NCI-H510A treated with DMSO at 0.1 percent for 48 hours (cell line): ENCODE measurements around the gene USP46.

Source experiments
- DNase-seq: peaks from one replicate; lab custom pipeline; 2025; lab: John Stamatoyannopoulos, UW

The USP46 gene, protein sequence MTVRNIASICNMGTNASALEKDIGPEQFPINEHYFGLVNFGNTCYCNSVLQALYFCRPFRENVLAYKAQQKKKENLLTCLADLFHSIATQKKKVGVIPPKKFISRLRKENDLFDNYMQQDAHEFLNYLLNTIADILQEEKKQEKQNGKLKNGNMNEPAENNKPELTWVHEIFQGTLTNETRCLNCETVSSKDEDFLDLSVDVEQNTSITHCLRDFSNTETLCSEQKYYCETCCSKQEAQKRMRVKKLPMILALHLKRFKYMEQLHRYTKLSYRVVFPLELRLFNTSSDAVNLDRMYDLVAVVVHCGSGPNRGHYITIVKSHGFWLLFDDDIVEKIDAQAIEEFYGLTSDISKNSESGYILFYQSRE

DNA sequence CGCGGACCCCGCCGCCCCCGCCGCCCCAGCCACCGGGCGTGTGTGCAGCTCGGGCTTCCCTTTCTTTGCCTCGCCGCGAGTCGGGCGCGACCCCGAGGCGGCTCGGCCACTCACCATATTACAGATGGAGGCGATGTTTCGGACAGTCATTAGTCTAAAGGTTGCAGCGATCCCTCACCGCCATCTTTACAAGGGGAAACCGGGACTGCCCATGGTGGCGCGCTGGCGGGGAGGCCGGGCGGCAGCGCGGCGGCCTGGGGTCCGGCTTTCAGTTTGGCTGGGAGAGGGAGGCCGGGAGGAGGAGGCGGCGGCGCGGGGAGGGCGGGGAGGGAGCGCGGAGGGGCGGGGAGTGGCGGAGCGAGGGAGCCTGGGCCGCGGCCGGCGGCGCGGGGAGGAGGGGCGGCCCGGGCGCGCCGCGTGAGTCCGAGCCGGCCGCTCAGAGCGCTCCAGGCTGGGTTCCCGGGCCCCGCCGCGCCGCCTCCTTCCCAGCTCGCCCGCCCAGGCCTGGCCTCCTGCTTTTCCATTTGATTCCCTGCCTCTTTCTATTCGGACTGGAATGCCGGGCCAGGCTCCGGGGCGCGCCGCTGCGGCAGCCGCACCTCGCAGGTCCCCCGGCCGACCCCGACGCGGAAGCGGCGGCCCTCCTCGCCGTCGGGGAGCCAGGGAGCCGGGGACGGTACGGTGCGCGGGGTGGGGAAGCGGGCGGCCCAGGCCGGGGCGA is at the start of gene USP46:
USP46 (minus strand) TSS at position 301 of the 721 bp plus-strand sequence; CDS start at position 150, 151 bp downstream.
- peak; percentile 69 for DNase-seq

DNA sequence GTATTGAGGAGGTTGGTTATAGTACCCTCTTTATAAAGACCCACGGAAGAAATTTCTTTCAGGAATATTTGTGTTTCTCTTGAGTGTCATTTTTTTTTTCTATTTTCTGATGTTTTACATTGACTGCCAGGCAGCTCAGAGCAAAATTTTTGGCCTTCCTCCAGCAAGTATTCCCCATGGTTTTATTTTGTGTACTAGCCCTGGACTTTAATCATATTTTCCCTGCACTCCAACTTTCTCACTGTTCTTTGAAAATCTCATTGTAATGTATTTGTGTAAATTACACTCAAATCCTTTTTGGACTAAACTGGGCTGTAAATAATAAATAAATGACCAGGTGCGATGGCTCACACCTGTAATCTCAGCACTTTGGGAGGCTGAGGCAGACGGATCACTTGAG is 45.6 kb upstream of the USP46 start:
- DNase-seq: no peak

DNA sequence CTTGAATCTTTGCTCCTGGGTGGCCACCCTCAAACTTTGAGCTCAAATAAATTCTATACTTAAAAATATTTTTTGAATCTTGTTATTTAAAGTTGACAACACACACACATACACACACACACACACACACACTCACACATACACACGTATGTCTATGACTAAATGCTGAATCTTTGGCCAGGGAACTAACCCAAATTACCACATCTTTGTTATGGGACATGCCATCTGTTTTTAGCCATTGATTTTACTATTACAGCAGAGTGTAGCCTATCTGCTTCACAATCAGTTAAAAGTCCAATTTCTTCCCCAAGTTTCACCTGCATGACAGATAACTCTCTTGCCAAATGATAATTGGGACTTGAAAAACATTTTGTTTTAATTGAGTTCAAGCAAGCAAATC is 45.0 kb upstream of the USP46 start:
- DNase-seq: no peak

DNA sequence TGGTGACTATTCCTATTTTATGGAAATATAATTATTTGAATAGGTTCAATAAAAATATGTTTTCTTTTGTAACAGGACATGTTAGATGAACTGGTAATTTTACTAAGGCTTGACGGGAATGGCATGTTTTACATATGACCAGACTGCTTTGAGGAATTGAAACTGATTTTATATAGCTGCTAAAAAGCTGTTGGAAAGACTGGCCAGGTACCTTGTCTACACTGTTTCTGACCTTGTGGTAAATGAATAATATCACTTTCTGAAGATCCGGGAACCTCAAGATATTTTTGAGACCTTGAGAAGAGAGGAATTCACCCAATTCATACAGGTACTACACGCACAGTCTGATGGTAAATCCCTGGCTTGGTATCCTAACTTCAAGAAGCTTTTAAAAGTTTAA is 42.1 kb upstream of the USP46 start:
- DNase-seq: no peak

DNA sequence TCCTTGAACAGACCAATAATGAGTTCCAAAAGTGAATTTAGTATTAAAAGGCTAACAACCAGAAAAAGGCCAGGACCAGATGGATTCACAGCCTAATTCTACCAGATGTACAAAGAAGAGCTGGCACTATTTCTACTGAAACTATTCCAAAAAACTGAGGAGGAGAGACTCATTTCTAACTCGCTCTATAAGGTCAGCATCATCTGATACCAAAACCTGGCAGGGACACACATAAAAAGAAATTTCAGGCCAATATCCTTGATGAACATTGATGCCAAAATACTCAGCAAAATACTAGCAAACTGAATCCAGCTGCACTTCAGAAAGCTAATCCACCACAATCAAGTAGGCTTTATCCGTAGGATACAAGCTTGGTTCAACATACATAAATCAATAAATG is 35.8 kb upstream of the USP46 start:
- DNase-seq: no peak

DNA sequence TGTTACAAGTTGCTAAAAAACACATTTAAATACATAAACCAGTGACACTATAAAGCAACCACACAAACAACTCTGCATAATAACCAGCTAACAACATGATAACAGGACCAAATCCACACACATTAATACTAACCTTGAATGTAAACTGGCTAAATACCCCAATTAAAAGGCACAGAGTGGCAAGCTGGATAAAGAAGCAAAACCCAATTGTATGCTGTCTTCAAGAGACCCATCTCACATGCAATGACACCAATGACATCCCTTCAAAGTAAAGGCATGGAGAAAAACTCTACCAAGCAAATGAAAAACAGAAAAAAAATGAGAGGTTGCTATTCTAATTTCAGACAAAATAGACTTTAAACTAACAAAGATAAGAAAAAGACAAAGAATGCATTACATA is 34.4 kb upstream of the USP46 start:
- no peak for DNase-seq

DNA sequence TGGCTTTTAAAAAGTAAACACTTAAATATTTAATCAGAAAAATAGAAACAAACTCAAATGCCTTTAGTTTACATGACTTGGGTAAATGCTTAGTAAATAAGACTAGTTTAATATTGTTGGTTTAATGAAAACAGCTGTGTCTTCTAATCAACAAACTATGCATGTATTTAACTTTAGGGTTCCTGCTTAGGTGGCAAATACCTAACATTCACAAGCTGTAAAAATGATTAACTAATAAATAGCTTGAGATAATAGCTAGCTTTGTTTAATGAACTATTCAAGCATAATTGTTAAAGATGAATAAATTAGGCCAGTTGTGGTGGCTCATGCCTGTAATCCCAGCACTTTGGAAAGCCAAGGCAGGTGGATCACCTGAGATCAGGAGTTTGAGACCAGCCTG is 30.0 kb upstream of the USP46 start:
- DNase-seq: no peak

DNA sequence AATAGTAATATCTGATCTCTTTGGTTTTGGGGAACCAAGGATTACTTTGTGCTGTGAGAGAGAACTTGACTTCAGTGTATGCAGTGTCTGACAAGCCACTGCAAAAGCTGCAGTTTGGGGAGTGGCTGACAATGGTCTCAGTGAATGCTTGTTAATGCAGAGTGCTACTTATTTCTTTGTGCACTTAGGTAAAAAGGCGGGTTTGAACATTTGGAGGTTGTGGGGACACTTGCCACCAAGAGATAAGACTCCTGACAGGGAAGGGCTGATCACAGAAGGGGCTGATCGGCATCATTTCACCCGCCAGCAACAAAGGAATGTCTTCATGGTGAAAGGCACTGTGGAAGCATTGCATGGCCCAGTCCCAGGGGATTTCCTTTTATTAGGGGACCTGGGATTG is 28.6 kb upstream of the USP46 start:
- no peak for DNase-seq

DNA sequence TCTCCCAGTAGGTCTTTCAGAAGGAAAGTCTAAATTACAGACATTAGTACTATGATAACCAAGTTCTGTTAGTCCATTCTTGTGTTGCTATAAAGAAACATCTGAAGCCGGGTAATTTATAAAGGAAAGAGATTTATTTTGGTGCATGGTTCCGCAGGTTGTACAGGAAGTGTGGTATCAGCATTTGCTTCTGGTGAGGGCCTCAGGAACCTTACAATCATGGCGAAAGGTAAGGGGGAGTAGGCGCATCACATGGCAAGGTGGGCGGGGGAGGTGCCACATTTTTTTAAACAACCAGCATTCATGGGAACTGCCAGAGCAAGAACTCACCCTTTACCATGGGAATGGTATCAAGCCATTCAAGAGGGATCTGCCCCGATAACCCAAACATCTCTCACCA is 26.2 kb upstream of the USP46 start:
- no peak for DNase-seq

DNA sequence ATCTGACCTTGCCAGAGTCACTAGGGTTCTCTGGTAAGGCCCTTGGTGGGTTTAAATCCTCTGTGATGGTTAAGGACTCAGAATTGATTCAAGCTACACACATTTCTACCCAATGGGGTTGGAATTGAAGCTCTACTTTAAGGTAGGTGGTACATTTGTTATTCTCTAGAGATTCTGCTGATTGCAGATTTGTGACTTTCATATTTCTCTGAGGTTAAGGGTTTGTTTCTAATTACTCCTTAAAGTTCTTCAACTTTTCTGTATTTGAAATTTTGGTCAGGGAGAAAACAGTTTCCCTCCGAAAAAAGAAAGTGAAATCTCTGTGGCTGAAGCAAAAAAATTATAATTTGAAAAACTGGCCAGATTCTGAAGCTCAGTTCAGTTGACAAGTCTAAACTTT is 25.8 kb upstream of the USP46 start:
- DNase-seq: no peak

DNA sequence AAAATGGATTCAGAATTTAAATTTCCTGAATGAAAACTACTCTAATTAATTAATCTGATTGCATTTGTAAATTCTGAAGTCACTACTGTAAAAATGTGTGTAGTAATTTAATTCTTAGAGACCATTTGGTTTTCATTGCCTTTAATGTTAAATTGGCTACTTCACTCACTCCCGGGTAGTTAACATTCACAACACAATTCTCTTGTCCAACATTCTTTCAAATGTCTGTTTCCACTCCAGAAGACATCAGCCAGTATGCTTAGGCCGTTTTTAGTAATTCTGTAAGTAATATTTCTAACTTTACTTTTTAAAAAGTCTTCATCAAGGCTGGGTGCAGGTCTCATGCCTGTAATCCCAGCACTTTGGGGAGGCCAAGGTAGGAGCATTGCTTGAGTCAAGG is 21.3 kb upstream of the USP46 start:
- no peak for DNase-seq

DNA sequence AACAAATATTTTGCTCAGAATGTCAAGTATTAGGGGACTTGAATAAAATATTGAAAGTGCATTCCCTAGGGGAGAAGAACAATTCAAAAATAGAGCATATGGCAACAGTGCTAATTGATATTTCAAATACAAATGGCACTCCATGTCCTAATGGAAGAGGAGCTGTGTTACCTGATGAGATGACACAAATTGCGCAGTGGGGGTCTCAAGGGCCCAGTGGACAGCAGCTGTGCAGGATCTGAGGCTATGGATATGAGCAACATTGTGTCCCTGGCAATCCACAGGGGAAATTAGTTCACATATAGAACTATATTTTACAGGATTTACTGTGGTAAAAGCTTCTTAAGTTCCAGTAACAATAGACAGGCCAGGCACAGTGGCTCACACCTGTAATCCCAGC is 17.4 kb upstream of the USP46 start:
- no peak for DNase-seq

DNA sequence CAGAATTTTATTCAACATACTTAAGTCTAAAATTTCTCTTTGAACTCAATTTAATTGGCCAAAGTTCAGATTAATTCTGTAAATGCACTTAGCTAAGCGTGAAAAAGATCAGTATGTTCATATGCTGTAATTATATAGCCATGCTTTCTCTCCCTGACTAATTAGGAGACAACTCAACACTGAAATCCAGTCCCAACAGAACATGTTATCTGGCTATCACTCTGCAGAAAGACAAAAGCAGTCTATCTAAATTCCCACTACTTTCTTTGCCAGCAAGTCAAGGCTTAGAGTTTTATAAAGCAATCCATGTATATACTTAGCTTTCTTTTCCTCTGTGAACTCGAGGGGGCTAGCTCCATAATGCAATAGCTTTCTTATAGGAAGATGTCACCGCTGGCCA is 16.0 kb upstream of the USP46 start:
- DNase-seq: no peak

DNA sequence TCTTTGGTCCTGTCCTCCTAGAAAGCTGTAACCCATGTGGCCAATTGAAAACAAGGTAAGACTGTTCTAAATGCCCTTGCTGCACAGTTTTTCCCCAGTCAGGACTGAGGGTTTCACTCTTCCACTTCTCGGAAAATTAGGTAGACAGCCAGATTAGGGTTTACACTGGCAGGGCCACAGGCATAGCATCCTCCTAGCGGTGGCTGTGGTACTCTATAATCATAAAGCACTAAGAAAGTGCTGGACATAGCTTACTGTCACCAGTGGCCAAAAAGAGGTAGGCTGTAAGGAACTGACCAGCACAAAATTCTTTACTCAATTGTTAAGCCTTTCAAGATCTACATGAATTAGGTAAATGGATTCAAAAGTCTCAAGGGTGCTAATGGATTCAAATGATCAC is 11.6 kb upstream of the USP46 start:
- DNase-seq: no peak

DNA sequence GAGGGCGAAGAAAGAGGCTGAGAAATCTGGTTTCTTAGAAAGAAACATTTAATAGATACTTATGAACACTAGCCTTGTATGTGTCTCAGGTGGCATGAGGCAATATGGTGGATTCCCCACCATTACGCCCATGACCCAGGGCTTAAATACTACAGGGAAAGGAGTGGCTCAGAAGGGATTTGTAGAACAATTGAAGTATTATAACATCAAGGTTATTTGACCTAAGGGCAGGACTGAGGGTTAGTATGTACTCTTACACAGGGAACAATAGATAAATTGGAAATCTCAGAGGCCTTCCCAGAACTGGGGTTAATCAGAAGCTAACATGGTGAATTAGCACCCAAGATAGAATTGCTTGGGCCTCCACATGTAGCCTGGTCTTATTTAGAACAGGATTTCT is 11.0 kb upstream of the USP46 start:
- DNase-seq: no peak

DNA sequence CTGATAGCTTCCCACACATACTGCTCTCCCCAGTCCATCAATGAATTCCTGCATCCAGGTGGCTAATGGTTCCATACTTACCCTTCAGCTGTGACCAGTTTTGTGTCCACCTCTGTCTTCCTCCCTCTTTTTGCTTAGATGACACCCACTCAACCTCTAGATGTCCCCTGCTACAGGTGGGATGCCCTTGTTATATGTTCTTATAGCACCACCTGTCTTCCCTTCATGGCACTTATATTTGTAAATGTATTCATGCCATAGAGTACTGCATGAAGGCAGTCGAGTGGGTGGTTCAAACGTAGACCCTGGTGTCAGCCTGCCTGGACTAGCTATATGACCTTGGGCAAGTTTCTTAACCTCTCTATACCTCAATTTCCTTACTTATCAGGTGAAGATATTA is 6.5 kb upstream of the USP46 start:
- DNase-seq: no peak

DNA sequence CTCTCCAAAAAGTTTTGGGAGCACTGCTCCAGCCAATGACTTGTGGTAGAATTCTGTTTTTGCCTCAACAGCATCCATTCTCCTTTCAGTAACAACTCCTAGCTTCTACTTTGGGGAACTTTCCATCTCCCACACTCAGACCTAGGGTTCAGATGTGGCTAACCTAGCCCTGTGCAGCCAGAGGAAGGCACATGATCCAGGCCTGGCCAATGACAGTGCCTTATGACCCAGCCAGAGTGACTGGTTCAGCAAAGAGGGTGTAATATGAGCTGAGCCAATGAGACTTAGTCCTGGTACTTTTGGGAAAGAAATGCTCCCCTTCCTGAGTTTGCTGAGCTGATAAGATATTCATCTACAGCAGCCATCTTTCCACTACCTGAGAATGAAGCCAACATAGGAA is 5.4 kb upstream of the USP46 start:
- no peak for DNase-seq

DNA sequence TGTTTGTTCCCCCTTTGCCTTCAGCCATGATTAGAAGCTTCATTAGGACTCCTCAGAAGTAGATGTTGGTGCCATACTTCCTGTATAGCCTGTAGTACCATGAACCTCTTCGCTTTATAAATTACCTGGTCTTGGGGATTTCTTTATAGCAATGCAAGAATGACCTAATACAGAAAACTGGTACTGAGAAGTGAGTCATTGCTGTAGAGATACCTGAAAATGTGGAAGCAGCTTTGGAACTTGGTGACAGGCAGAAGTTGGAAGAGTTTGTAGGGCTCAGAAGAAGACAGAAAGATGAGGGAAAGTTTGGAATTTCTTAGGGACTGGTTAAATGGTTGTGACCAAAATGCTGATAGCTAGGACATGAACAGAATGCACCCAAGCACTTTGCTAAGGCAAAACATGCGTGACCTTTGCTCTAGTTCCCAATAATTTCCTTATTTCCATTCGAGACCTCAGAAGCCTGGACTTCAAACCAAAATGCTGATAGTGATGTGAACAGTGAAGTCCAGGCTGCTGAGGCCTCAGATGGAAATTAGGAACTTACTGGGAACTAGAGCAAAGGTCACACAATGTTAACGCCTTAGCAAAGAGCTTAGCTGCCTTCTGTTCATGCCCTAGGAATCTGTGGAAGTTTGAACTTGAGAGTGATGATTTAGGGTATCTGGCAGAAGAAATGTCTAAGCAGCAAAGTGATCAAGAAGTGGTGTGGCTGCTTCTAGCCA is 3.0 kb upstream of the USP46 start:
- DNase-seq: no peak

DNA sequence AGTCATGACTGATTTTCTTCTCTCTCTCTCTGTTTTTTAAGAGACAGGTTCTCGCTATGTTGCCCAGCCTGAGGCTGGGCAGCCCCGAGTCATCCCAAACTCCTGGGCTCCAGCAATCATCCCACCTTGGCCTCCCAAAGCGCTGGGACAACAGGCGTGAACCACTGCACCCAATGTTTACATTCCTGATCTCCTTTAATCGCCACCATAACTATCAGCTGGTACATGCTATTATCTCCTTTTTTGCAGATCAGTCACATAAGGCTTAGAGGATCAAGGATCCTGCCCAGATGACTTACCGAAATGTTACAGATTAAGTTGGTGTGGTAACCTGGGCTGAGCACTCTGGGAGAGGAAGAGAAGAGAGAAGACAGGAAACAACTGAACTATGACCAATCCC is 1.5 kb upstream of the USP46 start:
- no peak for DNase-seq

DNA sequence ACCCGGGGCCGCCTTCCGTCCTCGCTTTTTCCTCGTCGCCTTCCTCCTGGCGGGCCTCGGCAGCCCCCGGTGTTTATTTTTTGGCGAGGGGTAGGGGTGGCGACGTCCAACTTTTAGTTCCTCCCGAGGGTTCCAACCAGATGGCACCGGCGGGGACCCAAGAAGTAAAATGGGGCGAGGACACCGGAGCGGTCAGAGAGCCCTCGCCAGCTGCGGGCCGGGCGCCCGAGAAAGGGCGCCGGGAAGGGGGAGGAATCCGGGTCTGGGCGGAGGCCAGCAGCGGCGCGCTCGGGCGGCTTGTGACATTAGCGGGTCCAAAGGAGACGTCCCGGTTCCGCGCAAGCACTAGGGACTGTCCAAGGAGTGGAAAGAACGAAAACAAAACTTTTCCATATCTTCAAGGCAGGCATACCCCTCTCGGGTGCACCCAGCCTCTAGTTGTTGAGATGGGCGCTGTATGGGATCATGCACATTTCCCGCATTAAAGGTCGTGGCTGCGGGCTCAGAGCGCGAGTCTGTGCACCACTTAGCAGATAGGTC is 691 bp upstream of the USP46 start:
- DNase-seq: peak; percentile 60

DNA sequence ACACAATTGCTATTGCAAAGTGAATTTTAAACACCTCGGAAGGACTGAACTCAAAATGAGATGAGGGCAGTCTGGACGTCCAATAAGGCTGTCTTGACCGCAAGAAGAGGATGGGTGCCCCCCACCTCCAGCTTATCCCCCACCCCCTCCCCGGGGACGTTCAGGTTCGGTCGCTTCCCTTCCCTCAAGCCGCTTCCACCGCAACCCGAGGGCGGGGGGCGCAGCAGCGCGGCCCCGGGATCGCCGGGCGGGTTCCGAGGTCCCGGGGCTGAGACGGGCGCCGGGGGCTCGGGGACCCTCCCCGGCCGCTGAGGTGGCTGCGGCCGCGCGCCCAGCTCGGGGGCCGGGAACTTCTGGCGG is 480 bp downstream of the USP46 start:
- DNase-seq: no peak

DNA sequence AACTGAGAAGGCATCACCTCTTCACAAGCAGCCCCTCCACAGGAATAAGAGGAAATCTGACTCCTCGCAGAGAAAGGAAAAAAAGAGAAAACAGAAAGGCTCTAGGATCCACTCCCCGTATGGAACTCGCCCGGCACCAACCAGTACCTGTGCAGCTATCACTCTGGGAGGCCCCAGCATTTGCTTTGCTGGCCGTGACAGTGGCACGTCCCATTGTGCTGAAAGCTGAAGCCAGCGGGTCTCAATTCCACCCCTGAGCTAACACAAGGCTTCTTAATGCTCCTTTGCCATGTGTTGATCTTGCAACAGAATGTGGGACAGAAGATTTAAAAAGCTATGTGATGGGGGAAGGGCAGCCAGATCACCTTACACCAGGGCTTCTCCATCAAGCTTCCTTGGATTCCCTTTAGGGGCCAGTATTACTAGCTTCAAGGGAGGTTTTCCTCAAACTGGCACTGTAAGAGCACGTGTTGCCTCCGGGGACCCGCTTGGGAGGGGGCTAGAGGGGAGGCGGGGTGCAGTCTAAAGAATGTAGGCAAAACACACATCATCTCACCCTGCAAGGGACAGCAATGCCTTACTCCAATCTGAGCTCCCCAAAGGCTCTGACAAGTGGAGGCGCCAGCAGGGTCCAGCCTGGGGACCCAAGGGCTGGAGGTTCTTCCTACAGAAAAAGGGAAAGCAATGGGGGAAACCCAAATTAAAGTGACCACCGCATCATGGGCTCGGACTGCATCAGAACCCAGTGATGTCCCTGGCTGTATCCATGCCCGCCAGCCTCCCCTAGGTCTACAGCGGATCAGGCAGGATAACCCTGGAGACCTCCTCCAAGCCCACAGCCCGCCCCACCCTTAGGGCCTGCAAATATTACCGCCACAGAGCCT is 1.2 kb downstream of the USP46 start:
- DNase-seq: peak; percentile 19
